ENCODE data around the gene USP21. TPM values are rescaled to one million over a fixed set of nuclear protein-coding genes. Genes with fewer than 3 reads are reported as not detected.

Gene USP21
- total and polyA plus RNA-seq, 2 of the 13 experiments (the other 11 are each of a cell fraction or from before 2014, with no cell fraction given) = 10.1 to 33.1 TPM

DNA sequence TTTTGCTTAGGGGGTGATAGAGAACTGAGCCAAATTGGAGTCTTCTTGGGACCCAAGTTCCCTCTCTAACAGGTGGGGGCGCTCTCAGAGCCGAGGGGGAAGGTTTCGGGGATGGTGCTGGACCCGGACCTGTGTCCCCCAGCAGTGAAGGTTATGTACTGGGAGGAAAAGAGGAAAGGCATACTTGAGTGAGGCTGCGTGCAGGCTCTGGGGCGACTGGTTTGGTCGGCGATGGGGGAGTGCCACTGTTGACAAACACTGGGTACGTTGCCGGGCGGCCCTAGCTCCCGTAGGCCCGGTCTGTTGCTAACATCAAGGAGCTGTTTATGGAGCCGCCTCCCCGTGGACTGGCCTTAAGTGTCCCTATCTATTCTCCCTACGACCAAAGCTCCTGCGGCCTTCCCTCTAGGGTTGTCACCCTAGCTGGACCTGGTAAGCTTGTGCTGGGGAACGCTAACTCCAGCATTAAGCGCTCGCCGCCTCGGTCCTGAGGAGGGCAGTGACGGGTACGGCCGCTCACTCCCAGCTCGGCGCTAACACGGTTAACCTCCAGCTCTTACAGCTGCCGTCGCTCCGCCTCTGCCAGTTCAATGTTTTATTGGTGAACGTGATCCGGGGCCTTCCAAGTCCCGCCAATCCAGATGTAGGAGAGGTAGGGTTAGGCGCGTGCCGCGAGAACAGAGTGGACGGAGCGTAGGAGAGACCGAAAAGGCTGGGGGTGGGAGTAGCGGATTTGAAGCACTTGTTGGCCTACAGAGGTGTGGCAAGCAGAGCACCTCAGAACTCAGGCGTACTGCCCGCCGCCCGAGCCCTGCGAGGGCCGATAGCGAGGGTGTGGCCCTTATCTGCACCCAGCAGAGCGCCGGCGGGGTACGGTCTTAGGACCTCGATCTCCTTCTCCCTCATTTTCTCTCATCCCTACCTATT lies 6.7 kb downstream of the USP21 start, which contains the start of gene PPOX (continued):
- TF ChIP-seq, protein P1, sequence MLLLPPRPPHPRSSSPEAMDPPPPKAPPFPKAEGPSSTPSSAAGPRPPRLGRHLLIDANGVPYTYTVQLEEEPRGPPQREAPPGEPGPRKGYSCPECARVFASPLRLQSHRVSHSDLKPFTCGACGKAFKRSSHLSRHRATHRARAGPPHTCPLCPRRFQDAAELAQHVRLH (CRISPR knock-in tag; IDR thresholded peaks at IDR 0.05; ENCODE audit: borderline replicate concordance, low read depth) = no peak
- TF ChIP-seq, protein P2, sequence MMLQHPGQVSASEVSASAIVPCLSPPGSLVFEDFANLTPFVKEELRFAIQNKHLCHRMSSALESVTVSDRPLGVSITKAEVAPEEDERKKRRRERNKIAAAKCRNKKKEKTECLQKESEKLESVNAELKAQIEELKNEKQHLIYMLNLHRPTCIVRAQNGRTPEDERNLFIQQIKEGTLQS (CRISPR knock-in tag; IDR thresholded peaks at IDR 0.05) = no peak; the same call in 1 of the 2 replicates
- TF ChIP-seq RORA (CRISPR knock-in tag; IDR thresholded peaks at IDR 0.05) (no peak), MYC (CRISPR knock-in tag; IDR thresholded peaks at IDR 0.05; ENCODE audit: borderline replicate concordance) (no peak), ZNF337 (CRISPR knock-in tag; IDR thresholded peaks at IDR 0.05; ENCODE audit: borderline replicate concordance, low read depth) (no peak), KAT7 (CRISPR knock-in tag; IDR thresholded peaks at IDR 0.05; ENCODE audit: borderline replicate concordance) (no peak), MEIS1 (CRISPR knock-in tag; IDR thresholded peaks at IDR 0.05; ENCODE audit: borderline replicate concordance) (peak; percentile 11; the same call in 1 of the 2 replicates), TGIF2 (CRISPR knock-in tag; IDR thresholded peaks at IDR 0.05) (no peak), CEBPB (IDR thresholded peaks at IDR 0.05; ENCODE audit: borderline replicate concordance, low read depth, low read length) (no peak), ZKSCAN8 (CRISPR knock-in tag; IDR thresholded peaks at IDR 0.05; ENCODE audit: borderline replicate concordance) (peak; percentile 60; the same call in 1 of the 2 replicates), RAD51 (IDR thresholded peaks at IDR 0.05; ENCODE audit: borderline replicate concordance) (no peak), HNF4A (CRISPR knock-in tag; IDR thresholded peaks at IDR 0.05) (peak; percentile 16; the same call in 1 of the 2 replicates), ZMYM3 (CRISPR knock-in tag; IDR thresholded peaks at IDR 0.05) (no peak), ZNF547 (CRISPR knock-in tag; IDR thresholded peaks at IDR 0.05) (no peak; the same call in 1 of the 2 replicates), HIVEP1 (CRISPR knock-in tag; IDR thresholded peaks at IDR 0.05) (peak; percentile 62), ZNF891 (CRISPR knock-in tag; IDR thresholded peaks at IDR 0.05) (no peak)
- TF ChIP-seq, protein P3, sequence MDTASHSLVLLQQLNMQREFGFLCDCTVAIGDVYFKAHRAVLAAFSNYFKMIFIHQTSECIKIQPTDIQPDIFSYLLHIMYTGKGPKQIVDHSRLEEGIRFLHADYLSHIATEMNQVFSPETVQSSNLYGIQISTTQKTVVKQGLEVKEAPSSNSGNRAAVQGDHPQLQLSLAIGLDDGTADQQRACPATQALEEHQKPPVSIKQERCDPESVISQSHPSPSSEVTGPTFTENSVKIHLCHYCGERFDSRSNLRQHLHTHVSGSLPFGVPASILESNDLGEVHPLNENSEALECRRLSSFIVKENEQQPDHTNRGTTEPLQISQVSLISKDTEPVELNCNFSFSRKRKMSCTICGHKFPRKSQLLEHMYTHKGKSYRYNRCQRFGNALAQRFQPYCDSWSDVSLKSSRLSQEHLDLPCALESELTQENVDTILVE (CRISPR knock-in tag; IDR thresholded peaks at IDR 0.05) = 0 out of 2 replicates have a peak, but pooled peaks have one; percentile 73
- TF ChIP-seq, protein P4, sequence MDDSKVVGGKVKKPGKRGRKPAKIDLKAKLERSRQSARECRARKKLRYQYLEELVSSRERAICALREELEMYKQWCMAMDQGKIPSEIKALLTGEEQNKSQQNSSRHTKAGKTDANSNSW (CRISPR knock-in tag; IDR thresholded peaks at IDR 0.05; ENCODE audit: borderline replicate concordance) = no peak
- TF ChIP-seq, protein P5, sequence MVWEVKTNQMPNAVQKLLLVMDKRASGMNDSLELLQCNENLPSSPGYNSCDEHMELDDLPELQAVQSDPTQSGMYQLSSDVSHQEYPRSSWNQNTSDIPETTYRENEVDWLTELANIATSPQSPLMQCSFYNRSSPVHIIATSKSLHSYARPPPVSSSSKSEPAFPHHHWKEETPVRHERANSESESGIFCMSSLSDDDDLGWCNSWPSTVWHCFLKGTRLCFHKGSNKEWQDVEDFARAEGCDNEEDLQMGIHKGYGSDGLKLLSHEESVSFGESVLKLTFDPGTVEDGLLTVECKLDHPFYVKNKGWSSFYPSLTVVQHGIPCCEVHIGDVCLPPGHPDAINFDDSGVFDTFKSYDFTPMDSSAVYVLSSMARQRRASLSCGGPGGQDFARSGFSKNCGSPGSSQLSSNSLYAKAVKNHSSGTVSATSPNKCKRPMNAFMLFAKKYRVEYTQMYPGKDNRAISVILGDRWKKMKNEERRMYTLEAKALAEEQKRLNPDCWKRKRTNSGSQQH (CRISPR knock-in tag; IDR thresholded peaks at IDR 0.05; ENCODE audit: low read depth) = peak; percentile 48; the same call in 1 of the 2 replicates
- TF ChIP-seq, protein P6, sequence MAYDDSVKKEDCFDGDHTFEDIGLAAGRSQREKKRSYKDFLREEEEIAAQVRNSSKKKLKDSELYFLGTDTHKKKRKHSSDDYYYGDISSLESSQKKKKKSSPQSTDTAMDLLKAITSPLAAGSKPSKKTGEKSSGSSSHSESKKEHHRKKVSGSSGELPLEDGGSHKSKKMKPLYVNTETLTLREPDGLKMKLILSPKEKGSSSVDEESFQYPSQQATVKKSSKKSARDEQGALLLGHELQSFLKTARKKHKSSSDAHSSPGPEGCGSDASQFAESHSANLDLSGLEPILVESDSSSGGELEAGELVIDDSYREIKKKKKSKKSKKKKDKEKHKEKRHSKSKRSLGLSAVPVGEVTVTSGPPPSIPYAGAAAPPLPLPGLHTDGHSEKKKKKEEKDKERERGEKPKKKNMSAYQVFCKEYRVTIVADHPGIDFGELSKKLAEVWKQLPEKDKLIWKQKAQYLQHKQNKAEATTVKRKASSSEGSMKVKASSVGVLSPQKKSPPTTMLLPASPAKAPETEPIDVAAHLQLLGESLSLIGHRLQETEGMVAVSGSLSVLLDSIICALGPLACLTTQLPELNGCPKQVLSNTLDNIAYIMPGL (CRISPR knock-in tag; IDR thresholded peaks at IDR 0.05; ENCODE audit: borderline replicate concordance in 1 of 2, low read depth in 1 of 2) = peak; percentile 84 to 89
- TF ChIP-seq, protein P7, sequence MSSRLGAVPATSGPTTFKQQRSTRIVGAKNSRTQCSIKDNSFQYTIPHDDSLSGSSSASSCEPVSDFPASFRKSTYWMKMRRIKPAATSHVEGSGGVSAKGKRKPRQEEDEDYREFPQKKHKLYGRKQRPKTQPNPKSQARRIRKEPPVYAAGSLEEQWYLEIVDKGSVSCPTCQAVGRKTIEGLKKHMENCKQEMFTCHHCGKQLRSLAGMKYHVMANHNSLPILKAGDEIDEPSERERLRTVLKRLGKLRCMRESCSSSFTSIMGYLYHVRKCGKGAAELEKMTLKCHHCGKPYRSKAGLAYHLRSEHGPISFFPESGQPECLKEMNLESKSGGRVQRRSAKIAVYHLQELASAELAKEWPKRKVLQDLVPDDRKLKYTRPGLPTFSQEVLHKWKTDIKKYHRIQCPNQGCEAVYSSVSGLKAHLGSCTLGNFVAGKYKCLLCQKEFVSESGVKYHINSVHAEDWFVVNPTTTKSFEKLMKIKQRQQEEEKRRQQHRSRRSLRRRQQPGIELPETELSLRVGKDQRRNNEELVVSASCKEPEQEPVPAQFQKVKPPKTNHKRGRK (CRISPR knock-in tag; IDR thresholded peaks at IDR 0.05) = no peak
